LNCAP (cell line): ENCODE measurements around the gene TRAP1.

ENCODE experiments used
- CTCF ChIP-seq: fragments of 450-650 bp; IDR thresholded peaks from 2 replicates; pipeline ENCODE4 v1.5.1; 2017; ENCODE audit warnings: mild to moderate bottlenecking

Gene TRAP1

GRCh38 chr16:3702082-3702481, 15.2 kb downstream of the TRAP1 start:
- TF ChIP-seq CTCF: no peak

GRCh38 chr16:3701531-3701930, 15.8 kb downstream of the TRAP1 start:
- no peak for TF ChIP-seq CTCF

GRCh38 chr16:3698941-3699340, 18.4 kb downstream of the TRAP1 start:
- TF ChIP-seq CTCF: no peak

GRCh38 chr16:3696425-3697218, 20.7 kb downstream of the TRAP1 start:
- TF ChIP-seq CTCF: no peak

GRCh38 chr16:3695610-3696369, 21.5 kb downstream of the TRAP1 start:
- no peak for TF ChIP-seq CTCF

GRCh38 chr16:3694051-3694450, 23.3 kb downstream of the TRAP1 start:
- no peak for TF ChIP-seq CTCF

GRCh38 chr16:3691761-3692160, 25.6 kb downstream of the TRAP1 start:
- no peak for TF ChIP-seq CTCF
